Coronary artery (tissue), 2 donors: ENCODE results near the gene DLEC1.
A peak's percentile ranks its signal among the peaks of the same experiment; 100 is the strongest.

Experiments used
- DNase-seq: peaks from one replicate; pipeline ENCODE4 v3.0.0-alpha.2; 2017; ENCODE audit warnings: low spot score
- H3K27ac ChIP-seq, 2 donors: fragments of 200-600 bp; sonication (generic); one replicate each; pipeline ENCODE4 v1.5.1; 2016 to 2019
- H3K4me3 ChIP-seq: fragments of 200-600 bp; sonication (generic); 2 replicates; pipeline ENCODE4 v1.5.1; 2016; ENCODE audit warnings: mild to moderate bottlenecking, moderate library complexity
- CTCF ChIP-seq: fragments of 200-600 bp; sonication (generic); IDR thresholded peaks from one replicate; pipeline ENCODE4 v1.5.1; 2019; ENCODE audit warnings: antibody characterized with exemption

The DLEC1 gene

GRCh38 chr3:37992271-37993066 is 46.5 kb upstream of the DLEC1 start:
- no peak for TF ChIP-seq CTCF
- no peak overlapping the region for H3K4me3 ChIP-seq
- DNase-seq, result peak; percentile 65
- no peak overlapping the region for H3K27ac ChIP-seq

GRCh38 chr3:37993067-37993455 is 45.9 kb upstream of the DLEC1 start:
- no peak for DNase-seq
- Histone ChIP-seq H3K27ac (no peak overlapping the region), H3K4me3 (no peak overlapping the region)
- no peak for TF ChIP-seq CTCF

- no peak for DNase-seq
- H3K27ac ChIP-seq, result peak overlapping the region; percentile 62 to 89
- no peak for TF ChIP-seq CTCF
- H3K4me3 ChIP-seq, result peak overlapping the region; percentile 90
These were observed 45.6 kb upstream of the DLEC1 start for GRCh38 chr3:37993460-37993819.

- no peak for TF ChIP-seq CTCF
- Histone ChIP-seq H3K27ac (peak overlapping the region; percentile 62 to 89), H3K4me3 (peak overlapping the region; percentile 90)
- peak; percentile 90 for DNase-seq
These were observed 45.0 kb upstream of the DLEC1 start for GRCh38 chr3:37993820-37994638.

GRCh38 chr3:37994639-37994972 is 44.4 kb upstream of the DLEC1 start:
- DNase-seq, result no peak
- TF ChIP-seq CTCF, result no peak
- H3K4me3 ChIP-seq, result peak overlapping the region; percentile 90
- peak overlapping the region in 1 of 2 donors; percentile 89 for H3K27ac ChIP-seq

GRCh38 chr3:37995652-37996641 is 43.1 kb upstream of the DLEC1 start:
- H3K27ac ChIP-seq, result no peak overlapping the region
- no peak for TF ChIP-seq CTCF
- no peak overlapping the region for H3K4me3 ChIP-seq
- peak; percentile 66 for DNase-seq
